ENCODE measurements around the gene DLG3. TPM values are rescaled to one million over a fixed set of nuclear protein-coding genes. Genes with fewer than 3 reads are reported as not detected.

The DLG3 gene
- total RNA-seq, 4 donors from 2014 or later, result 0.20 to 3.4 (median 0.69) TPM

GRCh38 chrX:70446380-70447350 lies 2.0 kb downstream of the DLG3 start:
- Histone ChIP-seq H3K36me3 (no peaks in the 10 kb centered on the region), H3K4me1 (no peaks in the 10 kb centered on the region), H3K4me3 (no peak overlapping the region), H3K27me3 (peaks cover 0 to 17% (median 10%) of the 10 kb centered on the region in 3 donors), H3K9me3 (no peaks in the 10 kb centered on the region), H3K27ac (no peak overlapping the region)
- TF ChIP-seq CTCF (IDR thresholded peaks at IDR 0.05 in 4 of 5, conservative IDR thresholded peaks at IDR 0.05 in 1 of 5) (no peak), POLR2A (IDR thresholded peaks at IDR 0.05) (no peak)
- in situ Hi-C loops (cut with MboI; ENCODE audit: low sequenced_read_pairs in 4 of 4) (loop anchor here in 3 of 4 donors (25.0 kb wide), 1 partner anchor 309 kb away; the partner anchor contains the start of gene IGBP1 (in 3 of the 3)), intact Hi-C loops (cut with DNase I; ENCODE audit: low total_unique reads) (no loop called here)
- no peak for ATAC-seq
- DNase-seq, result no peak

- ATAC-seq (no peak), DNase-seq (no peak)
- no peak for TF ChIP-seq CTCF (IDR thresholded peaks at IDR 0.05 in 4 of 5, conservative IDR thresholded peaks at IDR 0.05 in 1 of 5)
- TF ChIP-seq POLR2A (IDR thresholded peaks at IDR 0.05), result no peak
- in situ Hi-C loops (cut with MboI; ENCODE audit: low sequenced_read_pairs in 4 of 4), result loop anchor here in 3 of 4 donors (25.0 kb wide), 1 partner anchor 312 kb away; the partner anchor contains the start of gene IGBP1 (in 3 of the 3)
- intact Hi-C loops (cut with DNase I; ENCODE audit: low total_unique reads), result no loop called here
- Histone ChIP-seq H3K4me1 (no peaks in the 10 kb centered on the region), H3K27ac (no peak overlapping the region), H3K27me3 (peaks cover 0 to 7% (median 5%) of the 10 kb centered on the region in 3 donors), H3K4me3 (no peak overlapping the region), H3K9me3 (no peaks in the 10 kb centered on the region), H3K36me3 (no peaks in the 10 kb centered on the region)
These were observed 4.9 kb downstream of the DLG3 start for GRCh38 chrX:70449457-70449966.

GRCh38 chrX:70452143-70452733 lies 7.6 kb downstream of the DLG3 start:
- intact Hi-C loops (cut with DNase I; ENCODE audit: low total_unique reads) (loop anchor here (2.0 kb wide), 1 partner anchor 729 kb away; no protein-coding TSS in a partner anchor), in situ Hi-C loops (cut with MboI; ENCODE audit: low sequenced_read_pairs in 4 of 4) (no loop called here)
- ATAC-seq (peak; percentile 72 to 83), DNase-seq (peak in 1 of 2 donors; percentile 4)
- no peaks in the 10 kb centered on the region for H3K9me3 ChIP-seq
- TF ChIP-seq CTCF (IDR thresholded peaks at IDR 0.05 in 4 of 5, conservative IDR thresholded peaks at IDR 0.05 in 1 of 5) (peak in 4 of 5 experiments; percentile 37 to 70 (median 61)), POLR2A (IDR thresholded peaks at IDR 0.05) (no peak)
- H3K4me3 ChIP-seq, result peak overlapping the region; percentile 31 to 62 (median 58)
- H3K27me3 ChIP-seq, result no peaks in the 10 kb centered on the region
- H3K4me1 ChIP-seq, result no peaks in the 10 kb centered on the region
- no peaks in the 10 kb centered on the region for H3K36me3 ChIP-seq
- peak overlapping the region in 2 of 4 donors; percentile 4 to 31 for H3K27ac ChIP-seq

- intact Hi-C loops (cut with DNase I; ENCODE audit: low total_unique reads) (loop anchor here (2.0 kb wide), 1 partner anchor 728 kb away; no protein-coding TSS in a partner anchor), in situ Hi-C loops (cut with MboI; ENCODE audit: low sequenced_read_pairs in 4 of 4) (no loop called here)
- TF ChIP-seq POLR2A (IDR thresholded peaks at IDR 0.05), result no peak
- no peak for TF ChIP-seq CTCF (IDR thresholded peaks at IDR 0.05 in 4 of 5, conservative IDR thresholded peaks at IDR 0.05 in 1 of 5)
- ATAC-seq, result no peak
- no peak for DNase-seq
- peak overlapping the region in 1 of 4 donors; percentile 57 for H3K4me3 ChIP-seq
- no peak overlapping the region for H3K27ac ChIP-seq
- H3K36me3 ChIP-seq, result no peaks in the 10 kb centered on the region
- no peaks in the 10 kb centered on the region for H3K27me3 ChIP-seq
- no peaks in the 10 kb centered on the region for H3K4me1 ChIP-seq
- no peaks in the 10 kb centered on the region for H3K9me3 ChIP-seq
These were observed 8.5 kb downstream of the DLG3 start for GRCh38 chrX:70453024-70453618.
